ENCODE data around the gene AACS. TPM values are rescaled to one million over a fixed set of nuclear protein-coding genes. Genes with fewer than 3 reads are reported as not detected.
"Not testable (repeated sequence)": the region's sequence is repeated elsewhere in the genome, so short reads cannot be mapped to it uniquely, and the experiment has no call there.

AACS gene
- polyA plus RNA-seq, 2 donors: 24.3 to 26.9 TPM

DNA sequence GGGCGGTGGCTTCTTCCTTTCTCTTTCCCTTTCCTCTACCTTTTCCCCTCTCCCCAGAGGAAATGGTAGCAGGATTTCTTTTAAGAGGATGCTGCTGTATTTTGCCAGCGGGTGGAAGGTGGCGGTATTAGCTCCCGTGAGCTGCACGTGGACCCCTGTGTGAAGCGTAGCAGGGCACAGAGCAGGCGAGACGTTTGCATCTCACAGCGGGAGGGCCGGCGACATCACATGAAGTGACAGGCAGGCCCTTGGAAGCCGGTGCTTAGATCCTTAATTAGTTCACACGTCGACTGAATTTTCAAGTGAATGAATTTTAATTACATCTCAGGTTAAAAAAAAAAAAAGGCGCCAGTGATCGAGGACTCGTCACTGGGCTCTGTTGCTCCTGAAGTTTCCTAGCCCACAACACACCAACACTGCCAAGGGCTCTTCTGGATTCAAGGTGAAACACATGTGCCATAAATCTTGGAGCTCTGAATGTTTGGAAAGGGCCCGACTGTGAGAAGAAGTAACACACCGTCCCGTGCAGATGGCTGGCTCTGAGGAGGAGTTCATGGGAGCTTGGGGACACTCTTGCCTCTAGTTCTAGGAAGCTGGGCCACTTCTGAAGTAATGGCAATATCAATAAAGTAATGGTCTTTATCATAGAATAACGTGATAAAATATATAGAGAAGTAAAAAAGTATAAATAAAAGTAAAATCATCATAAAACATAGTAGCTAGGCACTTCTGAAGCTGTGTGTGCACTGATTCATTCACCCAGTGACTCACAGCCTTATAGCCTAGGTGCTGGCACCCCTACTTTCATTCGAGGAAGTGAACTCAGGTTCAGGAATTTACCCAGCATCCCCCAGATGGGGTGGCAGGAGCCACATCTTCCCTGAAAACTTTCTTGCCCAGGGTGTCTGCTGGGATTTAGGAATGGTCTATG is 75.3 kb downstream of the AACS start:
- peaks cover 0 to 4% of the 10 kb centered on the region in 2 donors for H3K4me1 ChIP-seq (ENCODE audit: control insufficient read depth in 2 of 2, insufficient read depth in 2 of 2, low read length in 1 of 2)
- WGBS, 2 donors: 75 to 82% methylated on average over 22 of the region's 22 CpGs
- no peaks in the 10 kb centered on the region for H3K27me3 ChIP-seq (ENCODE audit: control insufficient read depth in 1 of 2, insufficient read depth in 2 of 2, low read length in 2 of 2)
- peak overlapping the region in 1 of 2 donors; percentile 66 for H3K27ac ChIP-seq (ENCODE audit: low read depth in 2 of 2, low read length in 1 of 2)
- no peak overlapping the region for H3K4me3 ChIP-seq (ENCODE audit: low read depth in 1 of 2, low read length in 2 of 2)
- no peaks in the 10 kb centered on the region for H3K9me3 ChIP-seq (ENCODE audit: control insufficient read depth in 2 of 2, insufficient read depth in 1 of 2, low read depth in 1 of 2, low read length in 1 of 2)
- peaks cover 5 to 32% of the 10 kb centered on the region in 2 donors for H3K36me3 ChIP-seq (ENCODE audit: control insufficient read depth in 2 of 2, insufficient read depth in 2 of 2, low read length in 1 of 2)

DNA sequence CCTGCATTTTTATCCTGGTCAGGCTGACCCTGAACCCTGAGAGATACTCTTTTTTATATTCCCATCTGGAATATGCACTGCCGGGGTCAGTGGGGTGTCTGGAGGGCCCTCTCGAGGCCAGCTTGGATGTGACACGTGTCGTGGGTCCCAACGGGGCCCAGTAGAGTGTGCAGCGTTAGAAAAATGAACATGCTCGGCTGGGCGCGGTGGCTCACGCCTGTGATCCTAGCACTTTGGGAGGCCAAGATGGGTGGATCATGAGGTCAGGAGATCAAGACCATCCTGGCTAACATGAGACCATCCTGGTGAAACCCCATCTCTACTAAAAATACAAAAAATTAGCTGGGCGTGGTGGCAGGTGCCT is 76.0 kb downstream of the AACS start:
- H3K4me3 ChIP-seq (ENCODE audit: low read depth in 1 of 2, low read length in 2 of 2); H3K27ac ChIP-seq (ENCODE audit: low read depth in 2 of 2, low read length in 1 of 2); H3K27me3 ChIP-seq (ENCODE audit: control insufficient read depth in 1 of 2, insufficient read depth in 2 of 2, low read length in 2 of 2); H3K9me3 ChIP-seq (ENCODE audit: control insufficient read depth in 2 of 2, insufficient read depth in 1 of 2, low read depth in 1 of 2, low read length in 1 of 2); H3K4me1 ChIP-seq (ENCODE audit: control insufficient read depth in 2 of 2, insufficient read depth in 2 of 2, low read length in 1 of 2): not testable (repeated sequence)
- 93% methylated on average over 11 of the region's 11 CpGs for WGBS, 2 donors
- H3K36me3 ChIP-seq (ENCODE audit: control insufficient read depth in 2 of 2, insufficient read depth in 2 of 2, low read length in 1 of 2): peaks cover 5 to 30% of the 10 kb centered on the region in 2 donors

DNA sequence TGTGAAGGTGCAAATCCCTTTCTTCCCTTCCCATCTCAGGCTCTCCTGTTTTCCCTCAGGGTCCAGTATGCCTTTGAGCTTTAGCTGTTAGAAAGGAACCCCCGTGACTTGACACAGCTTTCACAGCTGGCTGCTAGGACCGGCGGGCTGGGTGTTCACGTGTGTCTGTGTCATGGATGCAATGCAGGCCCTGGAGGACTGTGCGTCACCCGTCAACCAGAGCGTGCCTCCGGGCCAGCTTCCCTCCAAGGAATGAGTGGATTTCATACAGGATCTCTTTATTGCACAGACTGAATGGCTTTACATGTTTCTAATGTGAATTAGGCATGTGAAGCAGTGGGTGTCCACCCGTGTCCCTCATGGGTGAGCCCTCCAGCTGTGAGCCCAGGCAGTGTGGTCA is 77.4 kb downstream of the AACS start:
- no peak overlapping the region for H3K4me3 ChIP-seq (ENCODE audit: low read depth in 1 of 2, low read length in 2 of 2)
- no peak overlapping the region for H3K27ac ChIP-seq (ENCODE audit: low read depth in 2 of 2, low read length in 1 of 2)
- 85 to 86% methylated on average over 9 of the region's 9 CpGs for WGBS, 2 donors
- H3K36me3 ChIP-seq (ENCODE audit: control insufficient read depth in 2 of 2, insufficient read depth in 2 of 2, low read length in 1 of 2): peaks cover under 1 to 23% of the 10 kb centered on the region in 2 donors
- peaks cover 0 to 4% of the 10 kb centered on the region in 2 donors for H3K4me1 ChIP-seq (ENCODE audit: control insufficient read depth in 2 of 2, insufficient read depth in 2 of 2, low read length in 1 of 2)
- no peaks in the 10 kb centered on the region for H3K9me3 ChIP-seq (ENCODE audit: control insufficient read depth in 2 of 2, insufficient read depth in 1 of 2, low read depth in 1 of 2, low read length in 1 of 2)
- no peaks in the 10 kb centered on the region for H3K27me3 ChIP-seq (ENCODE audit: control insufficient read depth in 1 of 2, insufficient read depth in 2 of 2, low read length in 2 of 2)

DNA sequence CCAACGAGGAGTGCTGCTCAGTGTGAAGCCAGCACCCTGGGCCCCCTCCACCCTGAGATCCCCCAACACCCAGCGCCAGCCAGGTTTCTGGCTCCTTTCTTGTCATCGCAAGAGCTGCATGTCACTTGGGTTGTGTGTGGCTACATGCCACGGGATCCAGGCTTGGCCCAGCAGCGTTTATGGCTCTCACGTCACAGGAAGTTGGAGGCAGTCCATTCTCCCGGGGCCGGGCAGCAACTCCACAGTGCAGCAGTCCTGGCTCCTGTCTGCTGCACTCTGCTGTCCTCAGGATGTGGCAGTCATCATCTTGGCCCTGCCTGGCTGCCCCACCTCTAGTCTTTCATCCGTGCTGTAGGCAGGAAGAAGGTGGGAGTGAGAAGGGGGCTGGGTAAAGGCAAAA is 78.3 kb downstream of the AACS start:
- no peak overlapping the region for H3K27ac ChIP-seq (ENCODE audit: low read depth in 2 of 2, low read length in 1 of 2)
- 40 to 47% methylated on average over 9 of the region's 9 CpGs for WGBS, 2 donors
- peaks cover 0 to 4% of the 10 kb centered on the region in 2 donors for H3K4me1 ChIP-seq (ENCODE audit: control insufficient read depth in 2 of 2, insufficient read depth in 2 of 2, low read length in 1 of 2)
- H3K9me3 ChIP-seq (ENCODE audit: control insufficient read depth in 2 of 2, insufficient read depth in 1 of 2, low read depth in 1 of 2, low read length in 1 of 2): no peaks in the 10 kb centered on the region
- peaks cover 0 to 18% of the 10 kb centered on the region in 2 donors for H3K36me3 ChIP-seq (ENCODE audit: control insufficient read depth in 2 of 2, insufficient read depth in 2 of 2, low read length in 1 of 2)
- H3K27me3 ChIP-seq (ENCODE audit: control insufficient read depth in 1 of 2, insufficient read depth in 2 of 2, low read length in 2 of 2): no peaks in the 10 kb centered on the region
- no peak overlapping the region for H3K4me3 ChIP-seq (ENCODE audit: low read depth in 1 of 2, low read length in 2 of 2)

DNA sequence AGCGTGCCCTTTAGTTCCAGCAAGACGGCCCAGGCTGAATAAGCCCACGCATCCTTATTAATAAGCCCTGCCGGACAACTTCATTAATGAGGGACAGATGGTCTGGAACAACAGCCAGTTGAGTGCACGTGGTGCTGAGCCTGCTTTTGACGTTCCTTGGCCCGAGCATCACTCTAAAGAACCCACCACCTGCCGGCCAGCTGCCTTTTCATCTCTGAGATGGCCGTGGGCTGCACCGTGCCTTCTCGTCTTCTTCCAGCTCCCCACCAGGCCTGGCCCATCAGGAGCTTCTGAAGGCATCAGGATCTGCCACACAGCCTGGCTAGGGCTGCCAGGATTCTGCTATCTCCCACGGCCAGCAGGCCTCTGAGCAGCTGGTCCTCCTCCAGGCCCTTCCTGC is 80.0 kb downstream of the AACS start:
- WGBS, 2 donors: 75 to 82% methylated on average over 12 of the region's 12 CpGs
- H3K27me3 ChIP-seq (ENCODE audit: control insufficient read depth in 1 of 2, insufficient read depth in 2 of 2, low read length in 2 of 2): no peaks in the 10 kb centered on the region

DNA sequence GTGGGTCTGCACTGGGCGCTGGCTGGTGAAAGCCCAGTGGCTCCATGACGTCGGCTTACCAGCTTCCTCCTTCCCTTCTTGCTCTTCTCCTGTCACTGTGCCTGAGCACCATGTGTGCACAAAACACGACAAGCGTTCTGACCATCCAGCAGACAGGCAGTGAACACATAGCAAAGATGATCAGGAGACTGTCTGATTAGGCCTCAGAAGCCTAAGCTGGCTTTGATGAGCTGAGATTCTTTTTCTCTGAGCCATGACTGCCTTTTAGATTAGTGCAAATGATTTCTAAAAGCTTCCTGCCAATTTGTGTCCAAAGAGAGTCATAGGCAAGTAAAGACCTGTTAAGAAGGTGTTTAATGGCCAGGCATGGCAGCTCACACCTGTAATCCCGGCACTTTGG is 83.1 kb downstream of the AACS start:
- Histone ChIP-seq H3K4me3 (ENCODE audit: low read depth in 1 of 2, low read length in 2 of 2) (no peak overlapping the region), H3K27ac (ENCODE audit: low read depth in 2 of 2, low read length in 1 of 2) (no peak overlapping the region), H3K27me3 (ENCODE audit: control insufficient read depth in 1 of 2, insufficient read depth in 2 of 2, low read length in 2 of 2) (no peaks in the 10 kb centered on the region), H3K4me1 (ENCODE audit: control insufficient read depth in 2 of 2, insufficient read depth in 2 of 2, low read length in 1 of 2) (no peaks in the 10 kb centered on the region), H3K9me3 (ENCODE audit: control insufficient read depth in 2 of 2, insufficient read depth in 1 of 2, low read depth in 1 of 2, low read length in 1 of 2) (no peaks in the 10 kb centered on the region), H3K36me3 (ENCODE audit: control insufficient read depth in 2 of 2, insufficient read depth in 2 of 2, low read length in 1 of 2) (no peaks in the 10 kb centered on the region)
- 69 to 72% methylated on average over 6 of the region's 6 CpGs for WGBS, 2 donors

More for the DNA sequence above, 80.0 kb downstream of the AACS start:
- Histone ChIP-seq H3K4me1 (ENCODE audit: control insufficient read depth in 2 of 2, insufficient read depth in 2 of 2, low read length in 1 of 2) (peaks cover 0 to under 1% of the 10 kb centered on the region in 2 donors), H3K27ac (ENCODE audit: low read depth in 2 of 2, low read length in 1 of 2) (no peak overlapping the region), H3K9me3 (ENCODE audit: control insufficient read depth in 2 of 2, insufficient read depth in 1 of 2, low read depth in 1 of 2, low read length in 1 of 2) (no peaks in the 10 kb centered on the region), H3K4me3 (ENCODE audit: low read depth in 1 of 2, low read length in 2 of 2) (no peak overlapping the region), H3K36me3 (ENCODE audit: control insufficient read depth in 2 of 2, insufficient read depth in 2 of 2, low read length in 1 of 2) (peaks cover 0 to 9% of the 10 kb centered on the region in 2 donors)

DNA sequence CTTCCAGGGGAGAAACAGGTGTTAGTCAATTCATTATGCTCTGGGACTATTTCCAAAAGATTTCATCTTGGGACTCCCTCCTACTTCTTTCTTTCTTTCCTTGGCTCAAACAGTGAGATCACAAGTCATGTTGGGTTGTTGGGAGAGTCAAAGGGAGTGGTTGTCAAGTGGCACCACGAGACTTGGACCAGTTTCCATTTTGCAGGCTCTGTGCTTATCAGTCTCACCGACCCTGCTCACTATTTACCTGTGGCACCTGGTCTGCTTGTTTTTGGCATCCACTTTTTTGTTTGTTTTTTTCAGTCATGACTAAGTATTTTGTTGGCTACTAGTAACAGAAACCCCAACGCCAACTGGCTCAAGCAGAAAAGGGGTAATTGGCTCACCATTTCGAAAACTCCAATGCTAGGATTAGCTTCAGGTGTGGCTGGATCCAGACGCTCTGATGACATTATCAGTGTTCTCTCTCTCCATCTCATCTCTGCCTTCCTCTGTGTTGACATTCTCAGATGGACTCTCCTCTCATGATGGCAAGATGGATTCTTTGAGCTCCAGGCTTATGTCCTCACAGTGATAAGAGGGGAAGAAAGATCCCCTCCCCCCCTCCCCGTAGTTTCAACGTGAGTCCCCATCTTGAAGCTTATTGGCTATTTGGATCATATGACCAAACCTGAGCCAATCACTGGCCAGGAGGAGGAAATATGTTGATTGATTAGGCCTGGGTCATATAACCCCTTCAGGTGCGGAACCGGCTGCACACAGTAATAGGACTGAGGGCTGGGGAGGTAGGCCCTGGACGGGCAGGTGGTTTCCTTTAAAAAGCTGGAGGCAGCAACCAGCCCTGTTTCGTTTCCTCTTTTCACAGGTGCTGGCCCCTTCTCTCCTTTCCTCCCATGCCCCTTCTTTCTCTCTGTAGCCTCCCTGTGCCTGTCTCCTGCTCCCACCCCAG is 84.2 kb downstream of the AACS start:
- Histone ChIP-seq H3K36me3 (ENCODE audit: control insufficient read depth in 2 of 2, insufficient read depth in 2 of 2, low read length in 1 of 2) (no peaks in the 10 kb centered on the region), H3K4me3 (ENCODE audit: low read depth in 1 of 2, low read length in 2 of 2) (no peak overlapping the region), H3K9me3 (ENCODE audit: control insufficient read depth in 2 of 2, insufficient read depth in 1 of 2, low read depth in 1 of 2, low read length in 1 of 2) (no peaks in the 10 kb centered on the region), H3K27ac (ENCODE audit: low read depth in 2 of 2, low read length in 1 of 2) (no peak overlapping the region), H3K27me3 (ENCODE audit: control insufficient read depth in 1 of 2, insufficient read depth in 2 of 2, low read length in 2 of 2) (no peaks in the 10 kb centered on the region), H3K4me1 (ENCODE audit: control insufficient read depth in 2 of 2, insufficient read depth in 2 of 2, low read length in 1 of 2) (no peaks in the 10 kb centered on the region)
- WGBS, 2 donors: 69 to 72% methylated on average over 11 of the region's 11 CpGs

DNA sequence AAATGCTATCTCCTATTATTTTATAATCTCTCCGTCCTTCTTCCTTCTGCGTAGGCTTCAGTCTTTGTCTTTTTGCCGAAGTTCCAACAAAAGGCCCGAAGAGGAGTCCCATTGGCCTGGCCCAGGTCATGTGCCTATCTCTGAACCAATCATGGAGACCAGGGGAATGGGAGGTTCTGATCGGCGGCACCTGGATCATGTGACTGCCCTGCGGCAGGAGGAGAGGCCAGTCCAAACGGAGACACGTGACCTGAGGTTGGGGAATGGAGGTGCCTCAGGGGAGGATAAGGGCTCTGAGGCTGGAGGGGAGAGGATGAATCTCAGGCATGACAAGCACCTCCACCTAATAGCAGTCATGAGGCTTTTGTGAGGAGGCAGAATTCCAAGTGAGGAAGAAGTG is 86.0 kb downstream of the AACS start:
- no peaks in the 10 kb centered on the region for H3K27me3 ChIP-seq (ENCODE audit: control insufficient read depth in 1 of 2, insufficient read depth in 2 of 2, low read length in 2 of 2)
- no peak overlapping the region for H3K4me3 ChIP-seq (ENCODE audit: low read depth in 1 of 2, low read length in 2 of 2)
- WGBS, 2 donors: 94 to 95% methylated on average over 9 of the region's 9 CpGs
- no peaks in the 10 kb centered on the region for H3K36me3 ChIP-seq (ENCODE audit: control insufficient read depth in 2 of 2, insufficient read depth in 2 of 2, low read length in 1 of 2)
- no peak overlapping the region for H3K27ac ChIP-seq (ENCODE audit: low read depth in 2 of 2, low read length in 1 of 2)
- peaks cover 0 to 3% of the 10 kb centered on the region in 2 donors for H3K4me1 ChIP-seq (ENCODE audit: control insufficient read depth in 2 of 2, insufficient read depth in 2 of 2, low read length in 1 of 2)
- H3K9me3 ChIP-seq (ENCODE audit: control insufficient read depth in 2 of 2, insufficient read depth in 1 of 2, low read depth in 1 of 2, low read length in 1 of 2): no peaks in the 10 kb centered on the region

DNA sequence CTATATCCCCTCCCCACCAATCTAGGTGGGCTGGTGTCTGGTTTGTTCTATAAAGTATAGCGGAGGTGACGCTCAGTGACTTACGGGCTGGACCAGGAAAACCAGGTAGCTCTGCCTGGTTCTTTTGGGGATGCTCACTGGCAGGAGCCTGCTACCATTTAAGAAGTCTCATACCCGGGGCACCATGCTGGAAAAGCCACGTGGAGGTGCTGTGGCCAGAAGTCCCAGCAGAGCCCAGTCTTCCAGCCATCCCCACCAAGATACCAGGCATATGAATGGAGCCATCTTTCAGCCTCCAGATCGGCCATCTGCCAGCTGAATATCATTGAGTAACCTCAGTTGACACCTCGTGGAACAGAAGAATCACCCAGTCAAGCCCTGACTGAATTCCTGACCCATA is 87.2 kb downstream of the AACS start:
- WGBS, 2 donors: 78 to 81% methylated on average over 7 of the region's 7 CpGs
- no peaks in the 10 kb centered on the region for H3K27me3 ChIP-seq (ENCODE audit: control insufficient read depth in 1 of 2, insufficient read depth in 2 of 2, low read length in 2 of 2)
- no peak overlapping the region for H3K27ac ChIP-seq (ENCODE audit: low read depth in 2 of 2, low read length in 1 of 2)
- H3K9me3 ChIP-seq (ENCODE audit: control insufficient read depth in 2 of 2, insufficient read depth in 1 of 2, low read depth in 1 of 2, low read length in 1 of 2): peaks cover 0 to 3% of the 10 kb centered on the region in 2 donors
- H3K4me3 ChIP-seq (ENCODE audit: low read depth in 1 of 2, low read length in 2 of 2): no peak overlapping the region
- peaks cover 0 to 3% of the 10 kb centered on the region in 2 donors for H3K4me1 ChIP-seq (ENCODE audit: control insufficient read depth in 2 of 2, insufficient read depth in 2 of 2, low read length in 1 of 2)
- H3K36me3 ChIP-seq (ENCODE audit: control insufficient read depth in 2 of 2, insufficient read depth in 2 of 2, low read length in 1 of 2): no peaks in the 10 kb centered on the region

Measured in esophagus (tissue), 2 donors.